K562 (cell line): ENCODE measurements around the gene PRDM11. TPM values are rescaled to one million over a fixed set of nuclear protein-coding genes. Genes with fewer than 3 reads are reported as not detected.

Experiments used
- CBX3 ChIP-seq, 2 experiments: IDR thresholded peaks; 1 replicate in 1 of 2; 2 replicates in 1 of 2; pipeline ENCODE4 v1.6.1; 2012; ENCODE audit warnings: inconsistent platforms in 2 of 2, low read length in 2 of 2, borderline replicate concordance in 1 of 2, control low read depth in 1 of 2
- DDX20 ChIP-seq: fragments of 450-650 bp; IDR thresholded peaks from 2 replicates; pipeline ENCODE4 v1.6.1; 2016; ENCODE audit warnings: missing genetic modification characterization, low read depth, mild to moderate bottlenecking, missing compliant biosample characterization, moderate library complexity
- FOXP1 ChIP-seq: sonication (generic); formaldehyde crosslinking; IDR thresholded peaks from 2 replicates; pipeline ENCODE4 v1.8.0; 2022; ENCODE audit warnings: mild to moderate bottlenecking, missing genetic modification reagents
- GABPB2 ChIP-seq: fragments of 250-450 bp; sonication (Bioruptor Pico); conservative IDR thresholded peaks from 2 replicates; pipeline ENCODE4 v1.5.1; 2021; ENCODE audit warnings: mild to moderate bottlenecking
- HNRNPH1 ChIP-seq: fragments of 200-400 bp; formaldehyde crosslinking; optimal IDR thresholded peaks from 2 replicates; pipeline ENCODE3; 2017; ENCODE audit warnings: low read depth, mild to moderate bottlenecking, low read length, moderate library complexity
- TEAD4 ChIP-seq, 2 experiments: sonication (generic) in 1 of 2; formaldehyde crosslinking in 1 of 2; IDR thresholded peaks; 2 replicates each; pipeline versions ENCODE4 v1.6.1 to v1.8.0; 2012 to 2022; ENCODE audit warnings: borderline replicate concordance in 1 of 2, inconsistent platforms in 1 of 2, low read length in 1 of 2, mild to moderate bottlenecking in 1 of 2, missing genetic modification reagents in 1 of 2
- ZNF134 ChIP-seq: fragments of 250-450 bp; sonication (Bioruptor Pico); conservative IDR thresholded peaks from 2 replicates; pipeline ENCODE4 v1.4.0; 2020
- ZNF41 ChIP-seq: fragments of 250-450 bp; sonication (Bioruptor Pico); conservative IDR thresholded peaks from 2 replicates; pipeline ENCODE4 v1.4.0; 2020; ENCODE audit warnings: mild to moderate bottlenecking
- ZNF75A ChIP-seq: fragments of 450-650 bp; formaldehyde crosslinking; IDR thresholded peaks from 2 replicates; pipeline ENCODE4 v1.4.0; 2020; ENCODE audit warnings: mild to moderate bottlenecking
- ZNF780A ChIP-seq: fragments of 250-450 bp; sonication (Bioruptor Pico); IDR thresholded peaks from 2 replicates; pipeline ENCODE4 v1.5.0; 2021; ENCODE audit warnings: mild to moderate bottlenecking
- polyA plus RNA-seq, 8 experiments: library from polyadenylated mRNA; depleted of rRNA in 4 of 8; stranded (reverse) in 5 of 8; unstranded in 3 of 8; fragments of >200 nt; fragmentation: Nextera tagmentation in 2 of 8; fragmentation: Illumina TruSeq in 1 of 8; extraction: Ambion mirVana in 2 of 8; extraction: Trizol in 1 of 8; gene quantifications; 2 replicates each; pipeline versions ENCODE4 v1.2.1 to v1.2.3, GENCODE V29; 2011 to 2014; ENCODE audit warnings: inconsistent platforms in 1 of 8, missing spikeins in 1 of 8
- total RNA-seq, 7 experiments: library from RNA; depleted of rRNA in 6 of 7; stranded (reverse); fragments of >200 nt in 6 of 7; fragmentation: Illumina TruSeq in 2 of 7; extraction: Trizol in 2 of 7; gene quantifications; 2 replicates each; pipeline versions ENCODE4 v1.2.1 to v1.2.3, GENCODE V29; 2011 to 2021; ENCODE audit warnings: low replicate concordance in 1 of 7
- TF ChIP-seq, protein P1 (sequence below): IDR thresholded peaks from 3 replicates; pipeline ENCODE4 v1.6.1; 2011; ENCODE audit warnings: borderline replicate concordance, mild to moderate bottlenecking, moderate library complexity; ENCODE audit not compliant: insufficient read length; ENCODE audit errors: extremely low read depth
- TF ChIP-seq, protein P2 (sequence below): fragments of 450-650 bp; IDR thresholded peaks from 2 replicates; pipeline ENCODE4 v1.7.1; 2018; ENCODE audit warnings: mild to moderate bottlenecking, low read depth; ENCODE audit not compliant: partially characterized antibody
- TF ChIP-seq, protein P3 (sequence below): sonication (generic); formaldehyde crosslinking; IDR thresholded peaks from 2 replicates; pipeline ENCODE4 v1.8.0; 2023; ENCODE audit warnings: mild to moderate bottlenecking, missing genetic modification reagents
- TF ChIP-seq, protein P4 (sequence below): fragments of 200-800 bp; sonication (Bioruptor generic); IDR thresholded peaks from 2 replicates; pipeline ENCODE4 v1.6.1; 2017; ENCODE audit warnings: missing genetic modification characterization, missing compliant biosample characterization
- TF ChIP-seq, protein P5 (sequence below): fragments of 250-450 bp; sonication (Bioruptor Pico); IDR thresholded peaks from 2 replicates; pipeline ENCODE4 v1.4.0; 2020; ENCODE audit warnings: mild to moderate bottlenecking, moderate library complexity

The PRDM11 gene
- total and polyA plus RNA-seq, 9 of the 15 experiments (the other 6 are each of a cell fraction or from before 2014, with no cell fraction given), result 0.01 to 1.1 (median 0.29) TPM

DNA sequence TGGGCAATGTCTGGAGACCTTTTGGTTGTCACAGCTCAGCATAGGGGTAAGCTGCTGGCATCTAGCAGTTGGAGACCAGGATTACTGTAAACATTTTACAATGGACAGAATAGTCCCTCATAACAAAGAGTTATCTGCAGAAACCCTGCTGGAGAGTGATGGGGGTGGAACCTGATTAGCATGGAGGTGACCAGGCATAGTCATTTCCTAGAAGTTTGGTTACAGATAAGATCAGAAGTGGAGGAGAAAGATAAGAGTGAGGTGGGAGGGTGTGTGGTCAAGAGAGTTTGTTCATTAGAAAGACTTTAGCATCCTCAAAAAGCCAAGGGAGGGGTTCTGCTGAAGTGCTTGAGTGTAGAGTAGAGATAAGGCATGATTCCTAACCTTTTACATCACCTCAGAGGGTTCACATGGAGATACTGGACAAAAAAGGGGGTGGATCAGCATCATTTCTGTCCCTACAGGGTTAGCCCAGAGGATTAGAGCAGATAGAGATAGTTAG lies 38.8 kb downstream of the PRDM11 start (continued):
- TF ChIP-seq, protein P1, sequence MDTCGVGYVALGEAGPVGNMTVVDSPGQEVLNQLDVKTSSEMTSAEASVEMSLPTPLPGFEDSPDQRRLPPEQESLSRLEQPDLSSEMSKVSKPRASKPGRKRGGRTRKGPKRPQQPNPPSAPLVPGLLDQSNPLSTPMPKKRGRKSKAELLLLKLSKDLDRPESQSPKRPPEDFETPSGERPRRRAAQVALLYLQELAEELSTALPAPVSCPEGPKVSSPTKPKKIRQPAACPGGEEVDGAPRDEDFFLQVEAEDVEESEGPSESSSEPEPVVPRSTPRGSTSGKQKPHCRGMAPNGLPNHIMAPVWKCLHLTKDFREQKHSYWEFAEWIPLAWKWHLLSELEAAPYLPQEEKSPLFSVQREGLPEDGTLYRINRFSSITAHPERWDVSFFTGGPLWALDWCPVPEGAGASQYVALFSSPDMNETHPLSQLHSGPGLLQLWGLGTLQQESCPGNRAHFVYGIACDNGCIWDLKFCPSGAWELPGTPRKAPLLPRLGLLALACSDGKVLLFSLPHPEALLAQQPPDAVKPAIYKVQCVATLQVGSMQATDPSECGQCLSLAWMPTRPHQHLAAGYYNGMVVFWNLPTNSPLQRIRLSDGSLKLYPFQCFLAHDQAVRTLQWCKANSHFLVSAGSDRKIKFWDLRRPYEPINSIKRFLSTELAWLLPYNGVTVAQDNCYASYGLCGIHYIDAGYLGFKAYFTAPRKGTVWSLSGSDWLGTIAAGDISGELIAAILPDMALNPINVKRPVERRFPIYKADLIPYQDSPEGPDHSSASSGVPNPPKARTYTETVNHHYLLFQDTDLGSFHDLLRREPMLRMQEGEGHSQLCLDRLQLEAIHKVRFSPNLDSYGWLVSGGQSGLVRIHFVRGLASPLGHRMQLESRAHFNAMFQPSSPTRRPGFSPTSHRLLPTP, result no peak
- TF ChIP-seq FOXP1 (no peak), ZNF75A (CRISPR knock-in tag) (no peak), CBX3 (IDR thresholded peaks at IDR 0.05; ENCODE audit: borderline replicate concordance in 1 of 2, low read length in 2 of 2) (no peak), HNRNPH1 (no peak), ZNF134 (CRISPR knock-in tag) (no peak), TEAD4 (IDR thresholded peaks at IDR 0.05; ENCODE audit: low read length) (peak; percentile 97), TEAD4 (CRISPR knock-in tag; IDR thresholded peaks at IDR 0.05; ENCODE audit: borderline replicate concordance) (no peak), ZNF780A (no peak), GABPB2 (CRISPR knock-in tag) (no peak), ZNF41 (CRISPR knock-in tag) (no peak), DDX20 (tag) (peak; percentile 35; the same call in 1 of the 2 replicates)
- TF ChIP-seq, protein P2, sequence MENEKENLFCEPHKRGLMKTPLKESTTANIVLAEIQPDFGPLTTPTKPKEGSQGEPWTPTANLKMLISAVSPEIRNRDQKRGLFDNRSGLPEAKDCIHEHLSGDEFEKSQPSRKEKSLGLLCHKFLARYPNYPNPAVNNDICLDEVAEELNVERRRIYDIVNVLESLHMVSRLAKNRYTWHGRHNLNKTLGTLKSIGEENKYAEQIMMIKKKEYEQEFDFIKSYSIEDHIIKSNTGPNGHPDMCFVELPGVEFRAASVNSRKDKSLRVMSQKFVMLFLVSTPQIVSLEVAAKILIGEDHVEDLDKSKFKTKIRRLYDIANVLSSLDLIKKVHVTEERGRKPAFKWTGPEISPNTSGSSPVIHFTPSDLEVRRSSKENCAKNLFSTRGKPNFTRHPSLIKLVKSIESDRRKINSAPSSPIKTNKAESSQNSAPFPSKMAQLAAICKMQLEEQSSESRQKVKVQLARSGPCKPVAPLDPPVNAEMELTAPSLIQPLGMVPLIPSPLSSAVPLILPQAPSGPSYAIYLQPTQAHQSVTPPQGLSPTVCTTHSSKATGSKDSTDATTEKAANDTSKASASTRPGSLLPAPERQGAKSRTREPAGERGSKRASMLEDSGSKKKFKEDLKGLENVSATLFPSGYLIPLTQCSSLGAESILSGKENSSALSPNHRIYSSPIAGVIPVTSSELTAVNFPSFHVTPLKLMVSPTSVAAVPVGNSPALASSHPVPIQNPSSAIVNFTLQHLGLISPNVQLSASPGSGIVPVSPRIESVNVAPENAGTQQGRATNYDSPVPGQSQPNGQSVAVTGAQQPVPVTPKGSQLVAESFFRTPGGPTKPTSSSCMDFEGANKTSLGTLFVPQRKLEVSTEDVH, result peak; percentile 76
- TF ChIP-seq, protein P3, sequence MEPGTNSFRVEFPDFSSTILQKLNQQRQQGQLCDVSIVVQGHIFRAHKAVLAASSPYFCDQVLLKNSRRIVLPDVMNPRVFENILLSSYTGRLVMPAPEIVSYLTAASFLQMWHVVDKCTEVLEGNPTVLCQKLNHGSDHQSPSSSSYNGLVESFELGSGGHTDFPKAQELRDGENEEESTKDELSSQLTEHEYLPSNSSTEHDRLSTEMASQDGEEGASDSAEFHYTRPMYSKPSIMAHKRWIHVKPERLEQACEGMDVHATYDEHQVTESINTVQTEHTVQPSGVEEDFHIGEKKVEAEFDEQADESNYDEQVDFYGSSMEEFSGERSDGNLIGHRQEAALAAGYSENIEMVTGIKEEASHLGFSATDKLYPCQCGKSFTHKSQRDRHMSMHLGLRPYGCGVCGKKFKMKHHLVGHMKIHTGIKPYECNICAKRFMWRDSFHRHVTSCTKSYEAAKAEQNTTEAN (CRISPR knock-in tag), result no peak
- TF ChIP-seq, protein P4, sequence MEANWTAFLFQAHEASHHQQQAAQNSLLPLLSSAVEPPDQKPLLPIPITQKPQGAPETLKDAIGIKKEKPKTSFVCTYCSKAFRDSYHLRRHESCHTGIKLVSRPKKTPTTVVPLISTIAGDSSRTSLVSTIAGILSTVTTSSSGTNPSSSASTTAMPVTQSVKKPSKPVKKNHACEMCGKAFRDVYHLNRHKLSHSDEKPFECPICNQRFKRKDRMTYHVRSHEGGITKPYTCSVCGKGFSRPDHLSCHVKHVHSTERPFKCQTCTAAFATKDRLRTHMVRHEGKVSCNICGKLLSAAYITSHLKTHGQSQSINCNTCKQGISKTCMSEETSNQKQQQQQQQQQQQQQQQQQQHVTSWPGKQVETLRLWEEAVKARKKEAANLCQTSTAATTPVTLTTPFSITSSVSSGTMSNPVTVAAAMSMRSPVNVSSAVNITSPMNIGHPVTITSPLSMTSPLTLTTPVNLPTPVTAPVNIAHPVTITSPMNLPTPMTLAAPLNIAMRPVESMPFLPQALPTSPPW (CRISPR knock-in tag), result peak; percentile 93
- TF ChIP-seq, protein P5, sequence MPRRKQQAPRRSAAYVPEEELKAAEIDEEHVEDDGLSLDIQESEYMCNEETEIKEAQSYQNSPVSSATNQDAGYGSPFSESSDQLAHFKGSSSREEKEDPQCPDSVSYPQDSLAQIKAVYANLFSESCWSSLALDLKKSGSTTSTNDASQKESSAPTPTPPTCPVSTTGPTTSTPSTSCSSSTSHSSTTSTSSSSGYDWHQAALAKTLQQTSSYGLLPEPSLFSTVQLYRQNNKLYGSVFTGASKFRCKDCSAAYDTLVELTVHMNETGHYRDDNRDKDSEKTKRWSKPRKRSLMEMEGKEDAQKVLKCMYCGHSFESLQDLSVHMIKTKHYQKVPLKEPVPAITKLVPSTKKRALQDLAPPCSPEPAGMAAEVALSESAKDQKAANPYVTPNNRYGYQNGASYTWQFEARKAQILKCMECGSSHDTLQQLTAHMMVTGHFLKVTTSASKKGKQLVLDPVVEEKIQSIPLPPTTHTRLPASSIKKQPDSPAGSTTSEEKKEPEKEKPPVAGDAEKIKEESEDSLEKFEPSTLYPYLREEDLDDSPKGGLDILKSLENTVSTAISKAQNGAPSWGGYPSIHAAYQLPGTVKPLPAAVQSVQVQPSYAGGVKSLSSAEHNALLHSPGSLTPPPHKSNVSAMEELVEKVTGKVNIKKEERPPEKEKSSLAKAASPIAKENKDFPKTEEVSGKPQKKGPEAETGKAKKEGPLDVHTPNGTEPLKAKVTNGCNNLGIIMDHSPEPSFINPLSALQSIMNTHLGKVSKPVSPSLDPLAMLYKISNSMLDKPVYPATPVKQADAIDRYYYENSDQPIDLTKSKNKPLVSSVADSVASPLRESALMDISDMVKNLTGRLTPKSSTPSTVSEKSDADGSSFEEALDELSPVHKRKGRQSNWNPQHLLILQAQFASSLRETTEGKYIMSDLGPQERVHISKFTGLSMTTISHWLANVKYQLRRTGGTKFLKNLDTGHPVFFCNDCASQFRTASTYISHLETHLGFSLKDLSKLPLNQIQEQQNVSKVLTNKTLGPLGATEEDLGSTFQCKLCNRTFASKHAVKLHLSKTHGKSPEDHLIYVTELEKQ, result no peak
